ENCODE measurements around the gene COPS8. TPM values are rescaled to one million over a fixed set of nuclear protein-coding genes. Genes with fewer than 3 reads are reported as not detected.

COPS8 gene
- total RNA-seq, 2 experiments from 2014 or later = 51.5 to 54.2 TPM

GRCh38 chr2:237134321-237135230 is 48.9 kb downstream of the COPS8 start:
- H3K9me3 Mint-ChIP-seq = no peaks in the 10 kb centered on the region
- intact Hi-C loops (cut with micrococcal nuclease) = no loop called here
- ATAC-seq (no peak), DNase-seq (no peak)
- CTCF ChIA-PET = interaction anchor here (1.1 to 2.7 kb wide), 3 partner anchors 13 to 437 kb away, joined by 7 to 18 read pairs (median 7); no protein-coding TSS in a partner anchor
- POLR2A ChIA-PET = no interaction called here
- H3K27ac Mint-ChIP-seq = no peak overlapping the region
- no peaks in the 10 kb centered on the region for H3K36me3 Mint-ChIP-seq (ENCODE audit: low read depth)
- no peaks in the 10 kb centered on the region for H3K27me3 Mint-ChIP-seq
- no peaks in the 10 kb centered on the region for H3K4me1 Mint-ChIP-seq (ENCODE audit: low read depth)
- no peak overlapping the region for H3K4me3 Mint-ChIP-seq
- TF ChIP-seq CTCF (IDR thresholded peaks at IDR 0.05) = no peak

GRCh38 chr2:237136824-237137223 is 51.1 kb downstream of the COPS8 start:
- intact Hi-C loops (cut with micrococcal nuclease) = no loop called here
- no peaks in the 10 kb centered on the region for H3K9me3 Mint-ChIP-seq
- no peak for TF ChIP-seq CTCF (IDR thresholded peaks at IDR 0.05)
- no peaks in the 10 kb centered on the region for H3K36me3 Mint-ChIP-seq (ENCODE audit: low read depth)
- H3K27ac Mint-ChIP-seq = no peak overlapping the region
- CTCF ChIA-PET = no interaction called here
- DNase-seq (no peak), ATAC-seq (no peak)
- H3K4me3 Mint-ChIP-seq = no peak overlapping the region
- no peaks in the 10 kb centered on the region for H3K4me1 Mint-ChIP-seq (ENCODE audit: low read depth)
- POLR2A ChIA-PET = no interaction called here
- H3K27me3 Mint-ChIP-seq = no peaks in the 10 kb centered on the region

GRCh38 chr2:237137626-237138323 is 52.1 kb downstream of the COPS8 start:
- TF ChIP-seq CTCF (IDR thresholded peaks at IDR 0.05) = no peak
- DNase-seq (no peak), ATAC-seq (no peak)
- Mint-ChIP-seq H3K27ac (no peak overlapping the region), H3K4me3 (no peak overlapping the region), H3K9me3 (no peaks in the 10 kb centered on the region), H3K4me1 (ENCODE audit: low read depth) (no peaks in the 10 kb centered on the region), H3K36me3 (ENCODE audit: low read depth) (no peaks in the 10 kb centered on the region), H3K27me3 (no peaks in the 10 kb centered on the region)
- intact Hi-C loops (cut with micrococcal nuclease) = no loop called here
- CTCF ChIA-PET = interaction anchor here (1.1 kb wide), 1 partner anchor 15 kb away, joined by 3 read pairs; no protein-coding TSS in a partner anchor
- POLR2A ChIA-PET = no interaction called here

- no peak for DNase-seq
- Mint-ChIP-seq H3K9me3 (no peaks in the 10 kb centered on the region), H3K4me3 (no peak overlapping the region), H3K27ac (no peak overlapping the region), H3K4me1 (ENCODE audit: low read depth) (no peaks in the 10 kb centered on the region), H3K27me3 (no peaks in the 10 kb centered on the region), H3K36me3 (ENCODE audit: low read depth) (no peaks in the 10 kb centered on the region)
- intact Hi-C loops (cut with micrococcal nuclease) = no loop called here
- TF ChIP-seq CTCF (IDR thresholded peaks at IDR 0.05) = no peak
- no peak for ATAC-seq
- ChIA-PET CTCF (no interaction called here), POLR2A (no interaction called here)
Observed at GRCh38 chr2:237139123-237139675, 53.5 kb downstream of the COPS8 start.
